Vagina (tissue), 2 donors: ENCODE measurements around the gene CSTF3.

Experiments used
- CTCF ChIP-seq, 3 experiments: fragments of 450-650 bp in 2 of 3; fragments of 200-600 bp in 1 of 3; sonication (generic) in 1 of 3; IDR thresholded peaks; one replicate each; pipeline ENCODE4 v1.5.1; 2017 to 2019; ENCODE audit warnings: antibody characterized with exemption in 3 of 3, mild to moderate bottlenecking in 2 of 3, moderate library complexity in 2 of 3
- POLR2AphosphoS5 ChIP-seq, 2 donors: sonication (generic); formaldehyde crosslinking; IDR thresholded peaks; one replicate each; pipeline ENCODE4 v1.9.0; 2017; ENCODE audit warnings: antibody characterized with exemption in 2 of 2, mild to moderate bottlenecking in 2 of 2, low read depth in 1 of 2; ENCODE audit not compliant: insufficient read depth in 1 of 2

DNA sequence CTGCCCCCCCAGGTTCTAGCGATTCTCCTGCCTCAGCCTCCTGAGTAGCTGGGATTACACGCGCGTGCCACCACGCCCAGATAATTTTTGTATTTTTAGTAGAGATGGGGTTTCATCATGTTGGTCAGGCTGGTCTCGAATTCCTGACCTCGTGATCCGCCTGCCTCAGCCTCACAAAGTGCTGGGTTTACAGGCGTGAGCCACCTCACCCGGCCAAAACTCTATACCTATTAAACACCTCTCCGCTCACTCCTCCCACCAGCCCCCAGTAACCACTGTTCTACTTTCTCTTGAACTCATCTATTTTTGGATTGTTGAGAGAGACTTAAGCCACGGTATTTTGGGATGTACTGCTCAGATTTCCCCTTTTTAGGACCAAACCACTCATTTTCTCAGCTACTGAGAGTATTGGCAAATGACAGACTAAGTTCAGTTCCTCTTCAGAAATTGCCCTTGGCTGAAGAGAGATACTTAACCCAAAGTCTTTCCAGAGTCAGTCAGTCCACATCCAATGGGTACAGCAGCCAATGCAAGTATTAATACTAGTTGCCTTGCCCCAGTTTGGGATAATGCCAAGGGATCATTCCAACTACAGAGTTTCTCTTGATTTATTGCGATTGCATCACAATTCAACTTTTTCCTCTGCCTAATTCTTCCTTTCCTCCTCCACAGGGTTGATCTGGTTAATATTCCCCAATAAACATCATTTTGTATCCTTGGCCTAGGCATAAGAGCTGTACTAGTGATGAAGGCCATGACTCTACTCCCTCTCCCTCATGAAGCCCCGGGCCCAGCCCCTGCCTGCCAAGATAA is 36.8 kb upstream of the CSTF3 start:
- no peak for TF ChIP-seq POLR2AphosphoS5 (IDR thresholded peaks at IDR 0.05; ENCODE audit: insufficient read depth in 1 of 2, low read depth in 1 of 2)
- no peak for TF ChIP-seq CTCF (IDR thresholded peaks at IDR 0.05)
